ENCODE data around the gene ANAPC4. TPM values are rescaled to one million over a fixed set of nuclear protein-coding genes. Genes with fewer than 3 reads are reported as not detected.

The ANAPC4 gene
- total and polyA plus RNA-seq, 2 donors (not counting 3 experiments of a cell fraction or from before 2014, with no cell fraction given) = 7.6 to 32.1 TPM

- Histone ChIP-seq H2AFZ (ENCODE audit: low read depth, low read length) (no peak overlapping the region), H3K4me2 (ENCODE audit: insufficient read depth, low read length) (no peak overlapping the region), H3K9me1 (replicated peaks; ENCODE audit: control insufficient read depth, extremely low read depth, insufficient read depth, low read length) (no peaks in the 10 kb centered on the region), H3K36me3 (ENCODE audit: control insufficient read depth in 2 of 2, extremely low read depth in 1 of 2, insufficient read depth in 2 of 2, low read length in 2 of 2) (no peaks in the 10 kb centered on the region), H3K27me3 (ENCODE audit: control insufficient read depth in 2 of 2, insufficient read depth in 2 of 2, low read length in 2 of 2) (no peaks in the 10 kb centered on the region), H4K20me1 (replicated peaks; ENCODE audit: control insufficient read depth, extremely low read depth, insufficient read depth, low read length) (no peaks in the 10 kb centered on the region), H3K79me2 (ENCODE audit: control insufficient read depth, insufficient read depth, low read length) (no peaks in the 10 kb centered on the region), H3K9ac (replicated peaks; ENCODE audit: extremely low read depth, insufficient read depth, low read length) (no peak overlapping the region), H3K9me3 (replicated peaks; ENCODE audit: control insufficient read depth, insufficient read depth, low read length) (no peaks in the 10 kb centered on the region), H3K4me1 (ENCODE audit: control insufficient read depth, extremely low read depth, insufficient read depth, low read length) (no peaks in the 10 kb centered on the region), H3K27ac (ENCODE audit: insufficient read depth, low read depth, low read length) (no peak overlapping the region), H3K4me3 (replicated peaks in 1 of 3; ENCODE audit: insufficient read depth in 1 of 3, low read depth in 1 of 3, low read length in 3 of 3) (no peak overlapping the region)
- ChIA-PET POLR2A (interaction anchor here (1.1 kb wide), 1 partner anchor 55 kb away, joined by 3 read pairs; the partner anchor contains the start of gene ZCCHC4), CTCF (interaction anchor here (0.6 to 5.4 kb wide), 62 partner anchors 10 to 934 kb away, joined by 3 to 69 read pairs (median 5); partner anchors contain the start of genes ANAPC4, DHX15, PI4K2B and SEPSECS)
- FAIRE-seq (peak; percentile 21), DNase-seq (ENCODE audit: low read depth, low spot score) (peak; percentile 63)
- BruUV-seq (replicated peaks) = no TSS peak
- dilution Hi-C loops (cut with MboI; ENCODE audit: extremely low pct_ligation_motif_present, low sequenced_read_pairs) (no loop called here), intact Hi-C loops (cut with micrococcal nuclease) (loop anchor here (1.0 to 10.0 kb wide), 6 partner anchors 55 to 882 kb away; partner anchors contain the start of genes PI4K2B, SEPSECS and ZCCHC4)
- TF ChIP-seq MAX (IDR thresholded peaks at IDR 0.05; ENCODE audit: insufficient read depth, insufficient read length) = no peak
- TF ChIP-seq CTCF (IDR thresholded peaks at IDR 0.05; ENCODE audit: extremely low read depth in 1 of 2, insufficient read depth in 1 of 2, low read depth in 1 of 2, low read length in 2 of 2) = peak; percentile 24 to 34
- no peak for TF ChIP-seq MYC (IDR thresholded peaks at IDR 0.05; ENCODE audit: low read depth, low read length)
Observed at GRCh38 chr4:25367004-25367621, 9.9 kb upstream of the ANAPC4 start.

- TF ChIP-seq EZH2 (IDR thresholded peaks at IDR 0.05; ENCODE audit: borderline replicate concordance, low read depth, low read length, severe bottlenecking) (no peak), POLR2A (IDR thresholded peaks at IDR 0.05; ENCODE audit: low read depth, low read length) (no peak), FOS (IDR thresholded peaks at IDR 0.05; ENCODE audit: borderline replicate concordance, insufficient read depth, low read length) (no peak), POLR2AphosphoS5 (IDR thresholded peaks at IDR 0.05; ENCODE audit: insufficient read depth, low read depth, low read length) (no peak), GATA2 (IDR thresholded peaks at IDR 0.05; ENCODE audit: insufficient read depth, insufficient read length, low read depth, low read length) (no peak), JUN (IDR thresholded peaks at IDR 0.05; ENCODE audit: borderline replicate concordance, insufficient read depth, insufficient read length, low read depth) (no peak)
- POLR2A ChIA-PET = interaction anchor here (1.1 kb wide), 1 partner anchor 56 kb away, joined by 3 read pairs; the partner anchor contains the start of gene ZCCHC4
- no peak overlapping the region for H2AFZ ChIP-seq (ENCODE audit: low read depth, low read length)
- no peaks in the 10 kb centered on the region for H3K9me3 ChIP-seq (replicated peaks; ENCODE audit: control insufficient read depth, insufficient read depth, low read length)
- BruUV-seq (replicated peaks) = no TSS peak
- FAIRE-seq (no peak), DNase-seq (ENCODE audit: low read depth, low spot score) (no peak)
- H3K79me2 ChIP-seq (ENCODE audit: control insufficient read depth, insufficient read depth, low read length) = no peaks in the 10 kb centered on the region
- dilution Hi-C loops (cut with MboI; ENCODE audit: extremely low pct_ligation_motif_present, low sequenced_read_pairs) (no loop called here), intact Hi-C loops (cut with micrococcal nuclease) (loop anchor here (1.0 to 10.0 kb wide), 6 partner anchors 56 to 883 kb away; partner anchors contain the start of genes PI4K2B, SEPSECS and ZCCHC4)
- no peaks in the 10 kb centered on the region for H3K27me3 ChIP-seq (ENCODE audit: control insufficient read depth in 2 of 2, insufficient read depth in 2 of 2, low read length in 2 of 2)
- H4K20me1 ChIP-seq (replicated peaks; ENCODE audit: control insufficient read depth, extremely low read depth, insufficient read depth, low read length) = no peaks in the 10 kb centered on the region
- H3K9me1 ChIP-seq (replicated peaks; ENCODE audit: control insufficient read depth, extremely low read depth, insufficient read depth, low read length) = no peaks in the 10 kb centered on the region
- H3K4me2 ChIP-seq (ENCODE audit: insufficient read depth, low read length) = no peak overlapping the region
- H3K4me3 ChIP-seq (replicated peaks in 1 of 3; ENCODE audit: insufficient read depth in 1 of 3, low read depth in 1 of 3, low read length in 3 of 3) = no peak overlapping the region
- no peaks in the 10 kb centered on the region for H3K36me3 ChIP-seq (ENCODE audit: control insufficient read depth in 2 of 2, extremely low read depth in 1 of 2, insufficient read depth in 2 of 2, low read length in 2 of 2)
- no peak overlapping the region for H3K9ac ChIP-seq (replicated peaks; ENCODE audit: extremely low read depth, insufficient read depth, low read length)
- no peak overlapping the region for H3K27ac ChIP-seq (ENCODE audit: insufficient read depth, low read depth, low read length)
- CTCF ChIA-PET = interaction anchor here (1.1 to 5.4 kb wide), 16 partner anchors 10 to 816 kb away, joined by 3 to 69 read pairs (median 8); partner anchors contain the start of genes PI4K2B, SEPSECS and ZCCHC4
- H3K4me1 ChIP-seq (ENCODE audit: control insufficient read depth, extremely low read depth, insufficient read depth, low read length) = no peaks in the 10 kb centered on the region
Observed at GRCh38 chr4:25367877-25368276, 9.2 kb upstream of the ANAPC4 start.

All from endothelial cell of umbilical vein (primary cell).